SU-DHL-6 (cell line): ENCODE measurements around the gene ARHGEF28.

Experiments used
- H2AFZ ChIP-seq: fragments of 200-600 bp; sonication (generic); 2 replicates; pipeline ENCODE4 v1.6.1; 2014; ENCODE audit warnings: low read depth, mild to moderate bottlenecking, moderate library complexity, mixed read lengths, antibody characterized with exemption, low read length; ENCODE audit not compliant: severe bottlenecking
- H3F3A ChIP-seq: fragments of 200-600 bp; shearing (Covaris generic); 2 replicates; pipeline ENCODE4 v1.6.0; 2016; ENCODE audit warnings: antibody characterized with exemption, mild to moderate bottlenecking; ENCODE audit not compliant: insufficient read depth
- H3K27ac ChIP-seq: fragments of 200-600 bp; sonication (generic); 2 replicates; pipeline ENCODE4 v1.5.1; 2016; ENCODE audit warnings: low read depth, mild to moderate bottlenecking, low read length, moderate library complexity, mixed read lengths
- H3K27me3 ChIP-seq: fragments of 200-600 bp; sonication (generic), shearing (Covaris generic); 2 replicates; pipeline ENCODE4 v1.6.0; 2014; ENCODE audit warnings: mild to moderate bottlenecking, low read length
- H3K36me3 ChIP-seq: fragments of 200-600 bp; sonication (generic); 2 replicates; pipeline ENCODE4 v1.6.1; 2014; ENCODE audit warnings: mild to moderate bottlenecking, low read length, mixed read lengths
- H3K4me2 ChIP-seq: fragments of 300-600, 200-600 bp; shearing (Covaris generic), sonication (generic); 2 replicates; pipeline ENCODE4 v1.6.0; 2014; ENCODE audit warnings: low read length, low read depth, mild to moderate bottlenecking; ENCODE audit not compliant: poor library complexity, severe bottlenecking
- H3K4me3 ChIP-seq: fragments of 200-600 bp; sonication (generic); 2 replicates; pipeline ENCODE4 v1.5.1; 2014; ENCODE audit warnings: antibody characterized with exemption, low read length, mild to moderate bottlenecking, mixed read lengths; ENCODE audit not compliant: insufficient read depth, poor library complexity, severe bottlenecking
- H3K79me2 ChIP-seq: fragments of 200-600 bp; sonication (generic); 2 replicates; pipeline ENCODE4 v1.6.1; 2014; ENCODE audit warnings: mild to moderate bottlenecking, low read length, moderate library complexity; ENCODE audit not compliant: insufficient read depth
- H3K9ac ChIP-seq: fragments of 200-600 bp; sonication (generic); 2 replicates; pipeline ENCODE4 v1.7.0; 2014; ENCODE audit warnings: mild to moderate bottlenecking, low read length
- H3K9me2 ChIP-seq: fragments of 200-600 bp; sonication (generic); replicated peaks from 2 replicates; pipeline ENCODE4 v1.6.1; 2014; ENCODE audit warnings: low read length; ENCODE audit not compliant: insufficient read depth
- H3K9me3 ChIP-seq: fragments of 200-600 bp; sonication (generic); 2 replicates; pipeline ENCODE4 v1.6.1; 2014; ENCODE audit warnings: low read length, mixed read lengths; ENCODE audit not compliant: insufficient read depth
- H4K20me1 ChIP-seq: fragments of 200-600 bp; sonication (generic); 2 replicates; pipeline ENCODE4 v1.6.1; 2014; ENCODE audit warnings: low read depth, mild to moderate bottlenecking, antibody characterized with exemption, low read length, moderate library complexity, mixed read lengths
- CTCF ChIP-seq: fragments of 200-600 bp; sonication (generic); IDR thresholded peaks from one replicate; pipeline ENCODE4 v1.5.1; 2017; ENCODE audit warnings: antibody characterized with exemption, mild to moderate bottlenecking, low read length, moderate library complexity; ENCODE audit not compliant: insufficient read depth, poor library complexity, severe bottlenecking
- EZH2phosphoT487 ChIP-seq: fragments of 200-600 bp; sonication (generic), shearing (Covaris generic); conservative IDR thresholded peaks from 2 replicates; pipeline ENCODE4 v1.6.1; 2018; ENCODE audit warnings: mild to moderate bottlenecking, antibody characterized with exemption, low read length, moderate library complexity, mixed read lengths

ARHGEF28 gene

GRCh38 chr5:73900566-73900965 is 274.6 kb downstream of the ARHGEF28 start:
- Histone ChIP-seq H3K4me2 (no peak overlapping the region), H2AFZ (no peak overlapping the region), H3K27me3 (no peaks in the 10 kb centered on the region), H3K27ac (no peak overlapping the region), H3K4me3 (no peak overlapping the region), H3K9ac (no peak overlapping the region), H3K79me2 (no peaks in the 10 kb centered on the region), H4K20me1 (no peaks in the 10 kb centered on the region), H3K36me3 (no peaks in the 10 kb centered on the region), H3K9me3 (no peaks in the 10 kb centered on the region), H3K9me2 (no peaks in the 10 kb centered on the region), H3F3A (no peaks in the 10 kb centered on the region)
- no peak for TF ChIP-seq EZH2phosphoT487
- TF ChIP-seq CTCF = no peak

- Histone ChIP-seq H3K36me3 (no peaks in the 10 kb centered on the region), H3K4me3 (no peak overlapping the region), H3K9me3 (no peaks in the 10 kb centered on the region), H3K79me2 (no peaks in the 10 kb centered on the region), H3K9ac (no peak overlapping the region), H4K20me1 (no peaks in the 10 kb centered on the region), H3K27ac (no peak overlapping the region), H3F3A (no peaks in the 10 kb centered on the region), H3K27me3 (no peaks in the 10 kb centered on the region), H2AFZ (no peak overlapping the region), H3K9me2 (no peaks in the 10 kb centered on the region), H3K4me2 (no peak overlapping the region)
- TF ChIP-seq EZH2phosphoT487 (no peak), CTCF (no peak)
These were observed 275.0 kb downstream of the ARHGEF28 start for GRCh38 chr5:73901043-73901442.

- Histone ChIP-seq H3K9me3 (no peaks in the 10 kb centered on the region), H3K36me3 (no peaks in the 10 kb centered on the region), H3K27me3 (no peaks in the 10 kb centered on the region), H2AFZ (no peak overlapping the region), H3K27ac (no peak overlapping the region), H3K4me3 (no peak overlapping the region), H3K79me2 (no peaks in the 10 kb centered on the region), H3F3A (no peaks in the 10 kb centered on the region), H3K9ac (no peak overlapping the region), H4K20me1 (no peaks in the 10 kb centered on the region), H3K9me2 (no peaks in the 10 kb centered on the region), H3K4me2 (no peak overlapping the region)
- no peak for TF ChIP-seq CTCF
- no peak for TF ChIP-seq EZH2phosphoT487
These were observed 275.5 kb downstream of the ARHGEF28 start for GRCh38 chr5:73901455-73901854.
